Measurements from ENCODE around the gene DOK7. TPM values are rescaled to one million over a fixed set of nuclear protein-coding genes. Genes with fewer than 3 reads are reported as not detected.

DOK7 gene
- total and polyA plus RNA-seq, 2 of the 4 experiments (the other 2 are of a cell fraction), result not detected

DNA sequence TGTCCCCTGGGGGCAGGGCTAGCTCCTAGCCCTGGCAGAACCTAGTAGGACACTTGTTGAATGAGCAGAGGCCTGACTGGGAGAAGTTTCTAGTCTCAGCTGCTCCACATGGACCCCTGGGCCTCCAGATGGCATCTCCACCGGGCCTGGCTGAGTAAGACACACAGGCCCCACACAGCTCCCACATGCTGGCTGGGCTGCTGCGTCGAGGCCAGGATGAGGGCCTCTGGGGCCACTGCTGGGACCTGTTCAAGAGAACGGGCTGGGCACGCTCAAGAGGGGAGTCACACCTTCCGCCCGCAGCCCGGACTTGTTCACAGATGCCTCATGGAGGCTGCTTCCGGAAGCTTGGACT is 25.5 kb upstream of the DOK7 start:
- DNase-seq (no peak), ATAC-seq (ENCODE audit: low read depth) (no peak)
- 100% methylated on average over 4 of the region's 9 CpGs; no CpG with 5 or more reads in 1 of the 2 experiments for WGBS, 2 experiments (ENCODE audit: extremely low coverage in 2 of 2, insufficient read length in 1 of 2)
- Histone ChIP-seq H3K4me3 (ENCODE audit: insufficient read depth, low read depth, low read length) (no peak overlapping the region), H3K27ac (ENCODE audit: insufficient read depth, low read length) (no peak overlapping the region), H3K4me1 (ENCODE audit: control insufficient read depth, insufficient read depth, low read length) (peaks cover 11% of the 10 kb centered on the region), H3K4ac (ENCODE audit: low read depth, low read length) (peak overlapping the region; percentile 97), H3K27me3 (ENCODE audit: control insufficient read depth, insufficient read depth, low read length) (no peaks in the 10 kb centered on the region), H2BK20ac (ENCODE audit: low read depth, low read length) (no peak overlapping the region), H2AFZ (replicated peaks; ENCODE audit: low read length, poor library complexity) (peak overlapping the region; percentile 90), H4K8ac (ENCODE audit: low read depth in 2 of 2, low read length in 2 of 2) (peak overlapping the region in 1 of 2 experiments; percentile 96; a peak in 3 of 4 replicates), H2BK120ac (ENCODE audit: low read depth, low read length) (peak overlapping the region; percentile 80), H3K23ac (ENCODE audit: low read depth, low read length) (peak overlapping the region; percentile 52; the same call in 1 of the 2 replicates), H3K9ac (ENCODE audit: low read depth, low read length) (no peak overlapping the region), H3K56ac (ENCODE audit: extremely low read depth, insufficient read depth, low read length) (no peak overlapping the region), H2AK5ac (ENCODE audit: low read depth, low read length) (peak overlapping the region; percentile 94; the same call in 1 of the 2 replicates), H4K5ac (ENCODE audit: low read depth, low read length) (no peak overlapping the region), H4K20me1 (ENCODE audit: insufficient read depth, low read length) (no peaks in the 10 kb centered on the region; the same call in 1 of the 2 replicates), H2AK9ac (replicated peaks; ENCODE audit: low read depth, low read length, poor library complexity) (peak overlapping the region; percentile 99), H4K91ac (ENCODE audit: insufficient read depth, low read depth, low read length) (peak overlapping the region; percentile 92; the same call in 1 of the 2 replicates), H3K18ac (ENCODE audit: low read depth, low read length) (no peak overlapping the region), H3K4me2 (ENCODE audit: low read depth, low read length) (no peak overlapping the region), H2BK15ac (ENCODE audit: low read depth, low read length) (0 out of 3 replicates have a peak overlapping the region, but pooled peaks have one; percentile 49), H3K14ac (replicated peaks; ENCODE audit: low read depth, low read length) (no peak overlapping the region; the same call in 1 of the 2 replicates), H2BK5ac (ENCODE audit: low read depth, low read length, poor library complexity, severe bottlenecking) (peak overlapping the region; percentile 12), H3K36me3 (ENCODE audit: control insufficient read depth, insufficient read depth, low read length) (no peaks in the 10 kb centered on the region), H3K9me1 (ENCODE audit: insufficient read depth, low read length) (0 out of 2 replicates have a peak, but pooled peaks cover 3% of the 10 kb centered on the region), H3K79me1 (ENCODE audit: low read depth in 1 of 2, low read length in 2 of 2) (no peaks in the 10 kb centered on the region), H3K9me3 (ENCODE audit: control insufficient read depth, insufficient read depth, low read length) (no peaks in the 10 kb centered on the region)
- in situ Hi-C loops (cut with MboI; ENCODE audit: low sequenced_read_pairs) (no loop called here), intact Hi-C loops (cut with micrococcal nuclease) (loop anchor here (5.0 kb wide), 1 partner anchor 145 kb away; the partner anchor contains the start of gene RGS12), dilution Hi-C loops (cut with HindIII; ENCODE audit: low sequenced_read_pairs, unreplicated experiment) (no loop called here)
- TF ChIP-seq, protein P1, sequence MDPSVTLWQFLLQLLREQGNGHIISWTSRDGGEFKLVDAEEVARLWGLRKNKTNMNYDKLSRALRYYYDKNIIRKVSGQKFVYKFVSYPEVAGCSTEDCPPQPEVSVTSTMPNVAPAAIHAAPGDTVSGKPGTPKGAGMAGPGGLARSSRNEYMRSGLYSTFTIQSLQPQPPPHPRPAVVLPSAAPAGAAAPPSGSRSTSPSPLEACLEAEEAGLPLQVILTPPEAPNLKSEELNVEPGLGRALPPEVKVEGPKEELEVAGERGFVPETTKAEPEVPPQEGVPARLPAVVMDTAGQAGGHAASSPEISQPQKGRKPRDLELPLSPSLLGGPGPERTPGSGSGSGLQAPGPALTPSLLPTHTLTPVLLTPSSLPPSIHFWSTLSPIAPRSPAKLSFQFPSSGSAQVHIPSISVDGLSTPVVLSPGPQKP (IDR thresholded peaks at IDR 0.05; ENCODE audit: borderline replicate concordance, low read depth, low read length), result no peak
- TF ChIP-seq MAFK (IDR thresholded peaks at IDR 0.05; ENCODE audit: low read depth, low read length) (no peak), RFX5 (IDR thresholded peaks at IDR 0.05; ENCODE audit: low read depth, low read length) (no peak), CHD1 (IDR thresholded peaks at IDR 0.05; ENCODE audit: low read depth, low read length) (no peak), MXI1 (IDR thresholded peaks at IDR 0.05; ENCODE audit: borderline replicate concordance, low read depth, low read length) (no peak), BHLHE40 (IDR thresholded peaks at IDR 0.05; ENCODE audit: low read depth, low read length) (no peak), MAZ (IDR thresholded peaks at IDR 0.05; ENCODE audit: borderline replicate concordance, low read depth, low read length) (no peak), NFE2L2 (IDR thresholded peaks at IDR 0.05; ENCODE audit: low read depth, low read length) (no peak), POLR2A (IDR thresholded peaks at IDR 0.05; ENCODE audit: low read depth, low read length) (no peak), RAD21 (IDR thresholded peaks at IDR 0.05; ENCODE audit: low read length) (no peak)
- TF ChIP-seq, protein P2, sequence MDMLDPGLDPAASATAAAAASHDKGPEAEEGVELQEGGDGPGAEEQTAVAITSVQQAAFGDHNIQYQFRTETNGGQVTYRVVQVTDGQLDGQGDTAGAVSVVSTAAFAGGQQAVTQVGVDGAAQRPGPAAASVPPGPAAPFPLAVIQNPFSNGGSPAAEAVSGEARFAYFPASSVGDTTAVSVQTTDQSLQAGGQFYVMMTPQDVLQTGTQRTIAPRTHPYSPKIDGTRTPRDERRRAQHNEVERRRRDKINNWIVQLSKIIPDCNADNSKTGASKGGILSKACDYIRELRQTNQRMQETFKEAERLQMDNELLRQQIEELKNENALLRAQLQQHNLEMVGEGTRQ (IDR thresholded peaks at IDR 0.05; ENCODE audit: low read depth, low read length), result no peak
- TF ChIP-seq, protein P3, sequence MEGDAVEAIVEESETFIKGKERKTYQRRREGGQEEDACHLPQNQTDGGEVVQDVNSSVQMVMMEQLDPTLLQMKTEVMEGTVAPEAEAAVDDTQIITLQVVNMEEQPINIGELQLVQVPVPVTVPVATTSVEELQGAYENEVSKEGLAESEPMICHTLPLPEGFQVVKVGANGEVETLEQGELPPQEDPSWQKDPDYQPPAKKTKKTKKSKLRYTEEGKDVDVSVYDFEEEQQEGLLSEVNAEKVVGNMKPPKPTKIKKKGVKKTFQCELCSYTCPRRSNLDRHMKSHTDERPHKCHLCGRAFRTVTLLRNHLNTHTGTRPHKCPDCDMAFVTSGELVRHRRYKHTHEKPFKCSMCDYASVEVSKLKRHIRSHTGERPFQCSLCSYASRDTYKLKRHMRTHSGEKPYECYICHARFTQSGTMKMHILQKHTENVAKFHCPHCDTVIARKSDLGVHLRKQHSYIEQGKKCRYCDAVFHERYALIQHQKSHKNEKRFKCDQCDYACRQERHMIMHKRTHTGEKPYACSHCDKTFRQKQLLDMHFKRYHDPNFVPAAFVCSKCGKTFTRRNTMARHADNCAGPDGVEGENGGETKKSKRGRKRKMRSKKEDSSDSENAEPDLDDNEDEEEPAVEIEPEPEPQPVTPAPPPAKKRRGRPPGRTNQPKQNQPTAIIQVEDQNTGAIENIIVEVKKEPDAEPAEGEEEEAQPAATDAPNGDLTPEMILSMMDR (conservative IDR thresholded peaks at IDR 0.05; ENCODE audit: low read depth, low read length), result no peak
- no TSS peak for BruUV-seq (replicated peaks)
- POLR2A ChIA-PET (ENCODE audit: unreplicated experiment), result no interaction called here
- CTCF ChIA-PET, result no interaction called here
